Spleen (tissue), 11 donors: ENCODE data around the gene AMBRA1. TPM values are rescaled to one million over a fixed set of nuclear protein-coding genes. Genes with fewer than 3 reads are reported as not detected.
A peak's percentile ranks its signal among the peaks of the same experiment; 100 is the strongest.

Experiments used
- DNase-seq: peaks from one replicate; pipeline ENCODE4 v3.0.0-alpha.2; 2020
- H3K27ac ChIP-seq, 8 donors: fragments of 200-600 bp; sonication (generic) in 7 of 8; 1 replicate in 4 of 8; 2 replicates in 4 of 8; pipeline versions ENCODE4 v1.5.0 to v1.8.0; 2016 to 2021; ENCODE audit warnings: inconsistent platforms in 4 of 8, mild to moderate bottlenecking in 4 of 8, moderate library complexity in 1 of 8
- H3K27me3 ChIP-seq, 7 donors: fragments of 200-600 bp; sonication (generic) in 6 of 7; replicated peaks in 1 of 7; 1 replicate in 4 of 7; 2 replicates in 3 of 7; pipeline versions ENCODE4 v1.5.0 to v1.8.0; 2016 to 2021; ENCODE audit warnings: inconsistent platforms in 3 of 7, mild to moderate bottlenecking in 1 of 7
- H3K36me3 ChIP-seq, 6 donors: fragments of 200-600 bp; sonication (generic) in 5 of 6; 1 replicate in 4 of 6; 2 replicates in 2 of 6; pipeline versions ENCODE4 v1.5.0 to v1.8.0; 2016 to 2021; ENCODE audit warnings: inconsistent platforms in 2 of 6
- H3K4me1 ChIP-seq, 6 donors: fragments of 200-600 bp; sonication (generic) in 5 of 6; 1 replicate in 3 of 6; 2 replicates in 3 of 6; pipeline versions ENCODE4 v1.5.0 to v1.8.0; 2016 to 2021; ENCODE audit warnings: inconsistent platforms in 3 of 6
- H3K4me3 ChIP-seq, 8 donors: fragments of 200-600 bp; sonication (generic) in 7 of 8; 1 replicate in 4 of 8; 2 replicates in 4 of 8; pipeline versions ENCODE4 v1.5.0 to v1.8.0; 2016 to 2021; ENCODE audit warnings: inconsistent platforms in 4 of 8, mild to moderate bottlenecking in 4 of 8, moderate library complexity in 2 of 8
- H3K9me3 ChIP-seq, 8 donors: fragments of 200-600 bp; sonication (generic) in 7 of 8; 1 replicate in 4 of 8; 2 replicates in 4 of 8; pipeline versions ENCODE4 v1.5.0 to v1.8.0; 2016 to 2021; ENCODE audit warnings: inconsistent platforms in 4 of 8
- CTCF ChIP-seq, 11 experiments: fragments of 200-600 bp in 7 of 11; fragments of 450-650 bp in 4 of 11; sonication (generic) in 4 of 11; IDR thresholded peaks in 8 of 11; conservative IDR thresholded peaks in 3 of 11; 1 replicate in 7 of 11; 2 replicates in 4 of 11; pipeline versions ENCODE4 v1.4.0 to v1.8.0; 2016 to 2021; ENCODE audit warnings: antibody characterized with exemption in 11 of 11, inconsistent platforms in 4 of 11, mild to moderate bottlenecking in 1 of 11
- POLR2A ChIP-seq, 3 donors: fragments of 450-650 bp; IDR thresholded peaks; one replicate each; pipeline ENCODE4 v1.5.1; 2017; ENCODE audit warnings: antibody characterized with exemption in 3 of 3, mild to moderate bottlenecking in 1 of 3
- POLR2AphosphoS5 ChIP-seq, 3 donors: sonication (generic); formaldehyde crosslinking; IDR thresholded peaks; one replicate each; pipeline ENCODE4 v1.5.1; 2017; ENCODE audit warnings: antibody characterized with exemption in 3 of 3
- WGBS, 5 donors: extraction: QIAGEN DNeasy Blood & Tissue Kit in 3 of 5; methylation state at CpG; one replicate each; pipeline versions ENCODE4 v1.1.5 to v1.1.7; 2013 to 2018; 5-methylcytosine and 5-hydroxymethylcytosine counted together
- intact Hi-C: fragments of 100-400 bp; cut with DNase I; formaldehyde crosslinking; loops from one replicate; pipeline ENCODE4 v1.15.0; 2023; ENCODE audit warnings: low total_unique reads
- polyA plus RNA-seq, 3 donors: library from polyadenylated mRNA; stranded (reverse); fragments of 200-250 nt; gene quantifications; one replicate each; pipeline ENCODE4 v1.2.1, GENCODE V29; 2013
- total RNA-seq, 7 donors: library from RNA; depleted of rRNA in 3 of 7; stranded (reverse); fragments of >200 nt in 3 of 7; fragmentation: NEBNext Ultra II Directional in 4 of 7; extraction: Animal tissue kit (Norgen Biotek cat#: 25700) in 4 of 7; gene quantifications; one replicate each; pipeline versions ENCODE4 v1.1.0 to v1.2.1, GENCODE V29; 2016 to 2021
- donor health status: healthy with polysubstance abuse.
- donor health status: DM: no; HTN: no; CAD: no; lungs with moderate emphysema.
- donor health status: DM: no; HTN: no; CAD: no.
- donor health status: Bipolar disorder and iron deficiency.
- donor health status: healthy.
- donor health status: DM: no; HTN: no; CAD: no.
- donor health status: DM: yes; HTN: yes; CAD: no.

Gene AMBRA1
- total and polyA plus RNA-seq, 10 donors, result 3.6 to 54.6 (median 37.7) TPM

GRCh38 chr11:46529095-46529905 lies 64.5 kb downstream of the AMBRA1 start:
- H3K4me3 ChIP-seq, result no peak overlapping the region
- peaks cover 0 to 13% (median 7%) of the 10 kb centered on the region in 8 donors for H3K9me3 ChIP-seq
- peaks cover 9 to 59% (median 23%) of the 10 kb centered on the region in 6 donors for H3K4me1 ChIP-seq
- H3K27me3 ChIP-seq, result no peaks in the 10 kb centered on the region
- intact Hi-C loops, result no loop called here
- H3K27ac ChIP-seq, result peak overlapping the region in 1 of 8 donors; percentile 1
- peak; percentile 88 for DNase-seq
- peaks cover 0 to 9% (median 0%) of the 10 kb centered on the region in 6 donors for H3K36me3 ChIP-seq
- WGBS, 5 donors, result 53 to 61% (median 57%) methylated on average over 4 of the region's 4 CpGs
- TF ChIP-seq POLR2AphosphoS5 (IDR thresholded peaks at IDR 0.05), result no peak
- TF ChIP-seq CTCF (IDR thresholded peaks at IDR 0.05 in 8 of 11, conservative IDR thresholded peaks at IDR 0.05 in 3 of 11), result peak; percentile 59 to 94 (median 88)

- 81 to 90% (median 83%) methylated on average over 8 of the region's 8 CpGs for WGBS, 5 donors
- H3K9me3 ChIP-seq, result peaks cover 0 to 13% (median 7%) of the 10 kb centered on the region in 8 donors
- no peaks in the 10 kb centered on the region for H3K27me3 ChIP-seq
- peaks cover 0 to 9% (median 0%) of the 10 kb centered on the region in 6 donors for H3K36me3 ChIP-seq
- H3K27ac ChIP-seq, result peak overlapping the region in 1 of 8 donors; percentile 1
- peaks cover 9 to 59% (median 20%) of the 10 kb centered on the region in 6 donors for H3K4me1 ChIP-seq
- H3K4me3 ChIP-seq, result no peak overlapping the region
- TF ChIP-seq CTCF (IDR thresholded peaks at IDR 0.05 in 8 of 11, conservative IDR thresholded peaks at IDR 0.05 in 3 of 11) (no peak), POLR2A (IDR thresholded peaks at IDR 0.05) (no peak)
- DNase-seq, result no peak
- intact Hi-C loops, result no loop called here
Observed at GRCh38 chr11:46528445-46529094, 65.3 kb downstream of the AMBRA1 start.

GRCh38 chr11:46527591-46528130 lies 66.2 kb downstream of the AMBRA1 start:
- no peak overlapping the region for H3K4me3 ChIP-seq
- DNase-seq, result no peak
- intact Hi-C loops, result no loop called here

More at GRCh38 chr11:46527591-46528130, 66.2 kb downstream of the AMBRA1 start:
- peaks cover 0 to 9% (median 0%) of the 10 kb centered on the region in 6 donors for H3K36me3 ChIP-seq
- H3K4me1 ChIP-seq, result peaks cover 9 to 63% (median 26%) of the 10 kb centered on the region in 6 donors
- H3K27ac ChIP-seq, result peak overlapping the region in 1 of 8 donors; percentile 1
- peaks cover 0 to 13% (median 7%) of the 10 kb centered on the region in 8 donors for H3K9me3 ChIP-seq
- TF ChIP-seq POLR2AphosphoS5 (IDR thresholded peaks at IDR 0.05) (no peak), POLR2A (IDR thresholded peaks at IDR 0.05) (no peak), CTCF (IDR thresholded peaks at IDR 0.05 in 8 of 11, conservative IDR thresholded peaks at IDR 0.05 in 3 of 11) (no peak)
- 68 to 75% (median 71%) methylated on average over 1 of the region's 1 CpG for WGBS, 5 donors
- H3K27me3 ChIP-seq, result no peaks in the 10 kb centered on the region
